CD14-positive monocyte (primary cell): ENCODE results near the gene BRICD5. TPM values are rescaled to one million over a fixed set of nuclear protein-coding genes. Genes with fewer than 3 reads are reported as not detected.
A peak's percentile ranks its signal among the peaks of the same experiment; 100 is the strongest.

Experiments used
- DNase-seq, 3 donors: peaks; one replicate each; pipeline ENCODE4 v3.0.0-alpha.2; 2011 to 2022
- H2AFZ ChIP-seq: 2 replicates; pipeline ENCODE4 v1.6.0; 2012; ENCODE audit warnings: mild to moderate bottlenecking, low read depth, low read length, inconsistent platforms; ENCODE audit not compliant: insufficient read depth, poor library complexity, severe bottlenecking
- H3K27ac ChIP-seq, 2 donors: 1 replicate in 1 of 2; 2 replicates in 1 of 2; pipeline ENCODE4 v1.5.1; 2012 to 2013; ENCODE audit warnings: low read length in 2 of 2, control low read depth in 1 of 2, inconsistent platforms in 1 of 2, low read depth in 1 of 2, mild to moderate bottlenecking in 1 of 2
- H3K27me3 ChIP-seq, 2 donors: one replicate each; pipeline versions ENCODE4 v1.6.0 to v1.6.1; 2011 to 2013; ENCODE audit warnings: low read length in 2 of 2; ENCODE audit not compliant: control insufficient read depth in 2 of 2, insufficient read depth in 2 of 2
- H3K36me3 ChIP-seq, 2 donors: replicated peaks in 1 of 2; 1 replicate in 1 of 2; 2 replicates in 1 of 2; pipeline versions ENCODE4 v1.5.1 to v1.6.1; 2012 to 2013; ENCODE audit warnings: low read length in 2 of 2, control low read depth in 1 of 2, inconsistent platforms in 1 of 2, mild to moderate bottlenecking in 1 of 2; ENCODE audit not compliant: insufficient read depth in 2 of 2, control insufficient read depth in 1 of 2
- H3K4me1 ChIP-seq, 2 donors: 1 replicate in 1 of 2; 2 replicates in 1 of 2; pipeline versions ENCODE4 v1.5.1 to v1.6.1; 2012 to 2013; ENCODE audit warnings: low read length in 2 of 2, control low read depth in 1 of 2, inconsistent platforms in 1 of 2, mild to moderate bottlenecking in 1 of 2, moderate library complexity in 1 of 2; ENCODE audit not compliant: insufficient read depth in 2 of 2, control insufficient read depth in 1 of 2
- H3K4me2 ChIP-seq: replicated peaks from 2 replicates; pipeline ENCODE3; 2012; ENCODE audit warnings: low read length, moderate library complexity, mild to moderate bottlenecking; ENCODE audit not compliant: poor library complexity, severe bottlenecking; ENCODE audit errors: extremely low read depth
- H3K4me3 ChIP-seq, 3 experiments: fragments of 200-600 bp in 1 of 3; sonication (generic) in 1 of 3; replicated peaks in 1 of 3; 1 replicate in 2 of 3; 2 replicates in 1 of 3; pipeline ENCODE4 v1.5.1; 2011 to 2013; ENCODE audit warnings: low read length in 3 of 3, mild to moderate bottlenecking in 3 of 3, control low read depth in 2 of 3, low read depth in 2 of 3, inconsistent platforms in 1 of 3, moderate library complexity in 1 of 3
- H3K79me2 ChIP-seq: 2 replicates; pipeline ENCODE4 v1.6.0; 2012; ENCODE audit warnings: mild to moderate bottlenecking, control low read depth, inconsistent platforms, low read length, moderate library complexity; ENCODE audit not compliant: insufficient read depth
- H3K9ac ChIP-seq: 2 replicates; pipeline ENCODE4 v1.6.0; 2017; ENCODE audit warnings: low read length, mild to moderate bottlenecking; ENCODE audit not compliant: insufficient read depth, poor library complexity, severe bottlenecking
- H3K9me3 ChIP-seq, 2 donors: replicated peaks in 1 of 2; 1 replicate in 1 of 2; 2 replicates in 1 of 2; pipeline versions ENCODE4 v1.5.1 to v1.6.1; 2012 to 2013; ENCODE audit warnings: low read length in 2 of 2, control low read depth in 1 of 2; ENCODE audit not compliant: control insufficient read depth in 1 of 2, insufficient read depth in 1 of 2
- H4K20me1 ChIP-seq: 2 replicates; pipeline ENCODE4 v1.6.0; 2012; ENCODE audit warnings: mild to moderate bottlenecking, low read length, control low read depth, moderate library complexity; ENCODE audit not compliant: insufficient read depth
- H3K27ac Mint-ChIP-seq, 7 donors: one replicate each; pipeline ENCODE4 v1.8.0; 2020; ENCODE audit warnings: mild to moderate bottlenecking in 7 of 7, mixed read lengths in 7 of 7, moderate library complexity in 6 of 7, inconsistent platforms in 2 of 7
- H3K27me3 Mint-ChIP-seq, 3 donors: one replicate each; pipeline ENCODE4 v1.8.0; 2021 to 2022; ENCODE audit warnings: low read depth in 3 of 3, mild to moderate bottlenecking in 3 of 3, mixed read lengths in 3 of 3, moderate library complexity in 3 of 3, inconsistent platforms in 1 of 3
- H3K36me3 Mint-ChIP-seq, 2 donors: one replicate each; pipeline ENCODE4 v1.8.0; 2020; ENCODE audit warnings: mixed read lengths in 2 of 2, inconsistent platforms in 1 of 2, mild to moderate bottlenecking in 1 of 2
- H3K4me1 Mint-ChIP-seq: one replicate; pipeline ENCODE4 v1.8.0; 2020; ENCODE audit warnings: mild to moderate bottlenecking, mixed read lengths
- H3K4me3 Mint-ChIP-seq, 2 donors: one replicate each; pipeline ENCODE4 v1.8.0; 2020; ENCODE audit warnings: mild to moderate bottlenecking in 2 of 2, mixed read lengths in 2 of 2, moderate library complexity in 1 of 2
- H3K9me3 Mint-ChIP-seq, 7 donors: one replicate each; pipeline ENCODE4 v1.8.0; 2020 to 2022; ENCODE audit warnings: mixed read lengths in 7 of 7, mild to moderate bottlenecking in 6 of 7, moderate library complexity in 6 of 7, inconsistent platforms in 2 of 7
- WGBS: methylation state at CpG from one replicate; pipeline ENCODE4 v1.1.5; 2013; ENCODE audit warnings: missing lambda C conversion rate; ENCODE audit not compliant: insufficient coverage; 5-methylcytosine and 5-hydroxymethylcytosine counted together
- intact Hi-C, 2 donors: fragments of 100-400 bp; cut with micrococcal nuclease; formaldehyde crosslinking; loops; one replicate each; pipeline versions ENCODE4 v1.15.0 to v1.15.1; 2023
- polyA plus RNA-seq, 3 donors: library from polyadenylated mRNA; depleted of rRNA in 1 of 3; unstranded in 2 of 3; stranded (reverse) in 1 of 3; fragments of 300-500 nt in 2 of 3; fragments of >200 nt in 1 of 3; fragmentation: Illumina TruSeq in 2 of 3; gene quantifications; 1 replicate in 2 of 3; 2 replicates in 1 of 3; pipeline ENCODE4 v1.2.3, GENCODE V29; 2012 to 2021
- TF ChIP-seq, protein P1 (sequence below): fragments of 200-600 bp; IDR thresholded peaks from one replicate; pipeline ENCODE4 v1.8.0; 2022; ENCODE audit warnings: antibody characterized with exemption, mild to moderate bottlenecking

BRICD5 gene
- polyA plus RNA-seq, 3 donors, result 8.8 TPM; not detected in 2

- no peak overlapping the region for H3K27ac Mint-ChIP-seq
- no peaks in the 10 kb centered on the region for H3K9me3 Mint-ChIP-seq
- H2AFZ ChIP-seq, result no peak overlapping the region
- peak overlapping the region in 1 of 2 donors; percentile 52 for H3K4me3 Mint-ChIP-seq
- peaks cover 85 to 95% of the 10 kb centered on the region in 2 donors for H3K36me3 ChIP-seq
- H3K36me3 Mint-ChIP-seq, result peaks cover 38 to 79% of the 10 kb centered on the region in 2 donors
- H4K20me1 ChIP-seq, result peaks cover 9% of the 10 kb centered on the region
- 91% methylated on average over 43 of the region's 47 CpGs for WGBS
- DNase-seq, result no peak
- H3K27ac ChIP-seq, result no peak overlapping the region
- H3K4me1 ChIP-seq, result no peaks in the 10 kb centered on the region
- peaks cover 1% of the 10 kb centered on the region for H3K79me2 ChIP-seq
- H3K4me2 ChIP-seq, result no peak overlapping the region
- H3K9ac ChIP-seq, result no peak overlapping the region
- no peak overlapping the region for H3K4me3 ChIP-seq
- no peaks in the 10 kb centered on the region for H3K27me3 ChIP-seq
- intact Hi-C loops, result no loop called here
- peaks cover 0 to 3% (median 0%) of the 10 kb centered on the region in 3 donors for H3K27me3 Mint-ChIP-seq
- TF ChIP-seq, protein P1, sequence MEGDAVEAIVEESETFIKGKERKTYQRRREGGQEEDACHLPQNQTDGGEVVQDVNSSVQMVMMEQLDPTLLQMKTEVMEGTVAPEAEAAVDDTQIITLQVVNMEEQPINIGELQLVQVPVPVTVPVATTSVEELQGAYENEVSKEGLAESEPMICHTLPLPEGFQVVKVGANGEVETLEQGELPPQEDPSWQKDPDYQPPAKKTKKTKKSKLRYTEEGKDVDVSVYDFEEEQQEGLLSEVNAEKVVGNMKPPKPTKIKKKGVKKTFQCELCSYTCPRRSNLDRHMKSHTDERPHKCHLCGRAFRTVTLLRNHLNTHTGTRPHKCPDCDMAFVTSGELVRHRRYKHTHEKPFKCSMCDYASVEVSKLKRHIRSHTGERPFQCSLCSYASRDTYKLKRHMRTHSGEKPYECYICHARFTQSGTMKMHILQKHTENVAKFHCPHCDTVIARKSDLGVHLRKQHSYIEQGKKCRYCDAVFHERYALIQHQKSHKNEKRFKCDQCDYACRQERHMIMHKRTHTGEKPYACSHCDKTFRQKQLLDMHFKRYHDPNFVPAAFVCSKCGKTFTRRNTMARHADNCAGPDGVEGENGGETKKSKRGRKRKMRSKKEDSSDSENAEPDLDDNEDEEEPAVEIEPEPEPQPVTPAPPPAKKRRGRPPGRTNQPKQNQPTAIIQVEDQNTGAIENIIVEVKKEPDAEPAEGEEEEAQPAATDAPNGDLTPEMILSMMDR, result no peak
- no peaks in the 10 kb centered on the region for H3K4me1 Mint-ChIP-seq
- no peaks in the 10 kb centered on the region for H3K9me3 ChIP-seq
Measured at GRCh38 chr16:2170587-2171435, 39.9 kb downstream of the BRICD5 start.

GRCh38 chr16:2170080-2170479 lies 40.6 kb downstream of the BRICD5 start:
- WGBS, result 87% methylated on average over 15 of the region's 18 CpGs
- Histone ChIP-seq H3K4me2 (no peak overlapping the region), H3K4me3 (no peak overlapping the region), H3K9me3 (no peaks in the 10 kb centered on the region), H3K27ac (no peak overlapping the region), H3K9ac (no peak overlapping the region), H3K79me2 (peaks cover 3% of the 10 kb centered on the region), H3K36me3 (peaks cover 79 to 91% of the 10 kb centered on the region in 2 donors), H2AFZ (no peak overlapping the region), H3K27me3 (no peaks in the 10 kb centered on the region), H4K20me1 (peaks cover 13% of the 10 kb centered on the region), H3K4me1 (no peaks in the 10 kb centered on the region)
- intact Hi-C loops, result no loop called here
- TF ChIP-seq, protein P1, result no peak
- Mint-ChIP-seq H3K9me3 (no peaks in the 10 kb centered on the region), H3K27ac (no peak overlapping the region), H3K4me1 (no peaks in the 10 kb centered on the region), H3K4me3 (no peak overlapping the region), H3K36me3 (peaks cover 36 to 76% of the 10 kb centered on the region in 2 donors), H3K27me3 (peaks cover 0 to 3% (median 0%) of the 10 kb centered on the region in 3 donors)
- no peak for DNase-seq
